ENCODE data around the gene TAL1. TPM values are rescaled to one million over a fixed set of nuclear protein-coding genes. Genes with fewer than 3 reads are reported as not detected.

TAL1 gene
- total RNA-seq, 1 donor from 2014 or later = 3.2 TPM

- DNase-seq (ENCODE audit: low spot score) = no peak
Observed at GRCh38 chr1:47229886-47230691, 1.9 kb downstream of the TAL1 start.

- no peak for DNase-seq (ENCODE audit: low spot score)
Observed at GRCh38 chr1:47229031-47229885, 2.8 kb downstream of the TAL1 start.

GRCh38 chr1:47228644-47229030, 3.4 kb downstream of the TAL1 start:
- no peak for DNase-seq (ENCODE audit: low spot score)

- no peak for DNase-seq (ENCODE audit: low spot score)
Observed at GRCh38 chr1:47227341-47228232, 4.4 kb downstream of the TAL1 start.

- no peak for DNase-seq (ENCODE audit: low spot score)
Observed at GRCh38 chr1:47226839-47227215, 5.2 kb downstream of the TAL1 start.

GRCh38 chr1:47226121-47226838, 5.7 kb downstream of the TAL1 start:
- no peak for DNase-seq (ENCODE audit: low spot score)

- no peak for DNase-seq (ENCODE audit: low spot score)
Observed at GRCh38 chr1:47225430-47226100, 6.5 kb downstream of the TAL1 start.

GRCh38 chr1:47224676-47225399, 7.2 kb downstream of the TAL1 start:
- DNase-seq (ENCODE audit: low spot score) = no peak

GRCh38 chr1:47223921-47224675, 7.9 kb downstream of the TAL1 start:
- no peak for DNase-seq (ENCODE audit: low spot score)

- no peak for DNase-seq (ENCODE audit: low spot score)
Observed at GRCh38 chr1:47223174-47223920, 8.7 kb downstream of the TAL1 start.

GRCh38 chr1:47222476-47222875, 9.5 kb downstream of the TAL1 start:
- no peak for DNase-seq (ENCODE audit: low spot score)

- no peak for DNase-seq (ENCODE audit: low spot score)
Observed at GRCh38 chr1:47219590-47220220, 12.3 kb downstream of the TAL1 start.

- no peak for DNase-seq (ENCODE audit: low spot score)
Observed at GRCh38 chr1:47219001-47219400, 13.0 kb downstream of the TAL1 start.

GRCh38 chr1:47216278-47217059, 15.6 kb downstream of the TAL1 start:
- DNase-seq (ENCODE audit: low spot score) = no peak

GRCh38 chr1:47215713-47216112, 16.3 kb downstream of the TAL1 start:
- DNase-seq (ENCODE audit: low spot score) = no peak

- no peak for DNase-seq (ENCODE audit: low spot score)
Observed at GRCh38 chr1:47214549-47214948, 17.5 kb downstream of the TAL1 start.

- DNase-seq (ENCODE audit: low spot score) = no peak
Observed at GRCh38 chr1:47213230-47213963, 18.6 kb downstream of the TAL1 start.

Measured in ureter (tissue), 1 donor.